Activated naive CD8-positive, alpha-beta T cell treated with anti-CD3 and anti-CD28 coated beads for 36 hours (primary cell): ENCODE data around the gene DNMT3A. TPM values are rescaled to one million over a fixed set of nuclear protein-coding genes. Genes with fewer than 3 reads are reported as not detected.

Experiments used
- DNase-seq: peaks from one replicate; pipeline ENCODE4 v3.0.0; 2021
- H3K27ac Mint-ChIP-seq: one replicate; pipeline ENCODE4 v1.8.0; 2022; ENCODE audit warnings: mild to moderate bottlenecking, moderate library complexity, mixed read lengths
- H3K27me3 Mint-ChIP-seq: one replicate; pipeline ENCODE4 v1.8.0; 2022; ENCODE audit warnings: mild to moderate bottlenecking, mixed read lengths
- H3K36me3 Mint-ChIP-seq: one replicate; pipeline ENCODE4 v1.8.0; 2021; ENCODE audit warnings: mild to moderate bottlenecking, mixed read lengths
- H3K4me1 Mint-ChIP-seq: one replicate; pipeline ENCODE4 v1.8.0; 2021; ENCODE audit warnings: mixed read lengths
- H3K4me3 Mint-ChIP-seq: one replicate; pipeline ENCODE4 v1.8.0; 2022; ENCODE audit warnings: mild to moderate bottlenecking, moderate library complexity, mixed read lengths
- H3K9me3 Mint-ChIP-seq: one replicate; pipeline ENCODE4 v1.8.0; 2022; ENCODE audit warnings: mixed read lengths
- total RNA-seq, 2 experiments: library from RNA; stranded (reverse); gene quantifications; one replicate each; pipeline ENCODE4 v1.2.3, GENCODE V29; 2021

Gene DNMT3A
- total RNA-seq, 2 experiments from 2014 or later: 90.7 to 92.2 TPM

DNA sequence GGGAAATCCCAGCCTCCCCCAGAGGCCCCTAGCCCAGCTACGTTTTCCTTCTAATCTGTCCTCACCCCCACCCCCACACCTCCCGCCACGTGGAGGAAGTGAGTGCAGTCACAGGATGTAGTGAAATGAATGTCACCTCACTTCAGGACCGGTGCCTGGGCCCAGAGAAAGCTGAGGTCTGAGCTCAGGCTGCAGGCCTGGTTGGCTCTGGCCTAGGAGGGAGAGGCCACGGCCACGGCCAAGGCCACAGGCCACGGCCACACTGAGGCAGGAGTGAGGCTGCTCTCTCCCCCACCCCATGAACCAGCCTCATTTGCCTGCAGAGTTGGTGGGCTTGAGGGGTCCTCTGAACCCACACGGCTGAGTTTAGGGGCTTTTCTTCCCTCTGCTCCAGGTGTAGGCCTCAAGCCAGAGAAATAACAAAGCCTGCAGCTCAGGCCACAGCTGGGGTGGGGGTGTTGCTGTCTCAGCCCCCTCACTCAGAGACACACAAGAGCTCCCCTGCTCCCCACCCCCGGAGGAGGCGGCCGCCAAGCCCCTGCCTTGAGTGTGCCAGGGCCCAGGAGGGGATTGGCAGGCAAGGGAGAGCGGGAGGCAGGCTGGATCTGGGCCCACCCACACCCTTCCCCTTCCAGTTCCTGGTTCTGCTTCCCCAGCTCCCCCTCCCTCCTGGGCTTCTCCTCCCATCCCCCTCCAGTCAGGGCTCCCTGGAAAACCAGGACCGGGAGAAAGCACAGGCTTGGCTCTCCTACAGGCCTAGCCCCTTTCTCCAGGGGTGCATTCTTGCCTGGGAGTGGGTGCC, 27.0 kb downstream of the DNMT3A start:
- Mint-ChIP-seq H3K4me3 (peak overlapping the region; percentile 92), H3K9me3 (peaks cover 3% of the 10 kb centered on the region), H3K27me3 (no peaks in the 10 kb centered on the region), H3K27ac (peak overlapping the region; percentile 97), H3K4me1 (peaks cover 58% of the 10 kb centered on the region), H3K36me3 (peaks cover 43% of the 10 kb centered on the region)
- DNase-seq: peak; percentile 93

DNA sequence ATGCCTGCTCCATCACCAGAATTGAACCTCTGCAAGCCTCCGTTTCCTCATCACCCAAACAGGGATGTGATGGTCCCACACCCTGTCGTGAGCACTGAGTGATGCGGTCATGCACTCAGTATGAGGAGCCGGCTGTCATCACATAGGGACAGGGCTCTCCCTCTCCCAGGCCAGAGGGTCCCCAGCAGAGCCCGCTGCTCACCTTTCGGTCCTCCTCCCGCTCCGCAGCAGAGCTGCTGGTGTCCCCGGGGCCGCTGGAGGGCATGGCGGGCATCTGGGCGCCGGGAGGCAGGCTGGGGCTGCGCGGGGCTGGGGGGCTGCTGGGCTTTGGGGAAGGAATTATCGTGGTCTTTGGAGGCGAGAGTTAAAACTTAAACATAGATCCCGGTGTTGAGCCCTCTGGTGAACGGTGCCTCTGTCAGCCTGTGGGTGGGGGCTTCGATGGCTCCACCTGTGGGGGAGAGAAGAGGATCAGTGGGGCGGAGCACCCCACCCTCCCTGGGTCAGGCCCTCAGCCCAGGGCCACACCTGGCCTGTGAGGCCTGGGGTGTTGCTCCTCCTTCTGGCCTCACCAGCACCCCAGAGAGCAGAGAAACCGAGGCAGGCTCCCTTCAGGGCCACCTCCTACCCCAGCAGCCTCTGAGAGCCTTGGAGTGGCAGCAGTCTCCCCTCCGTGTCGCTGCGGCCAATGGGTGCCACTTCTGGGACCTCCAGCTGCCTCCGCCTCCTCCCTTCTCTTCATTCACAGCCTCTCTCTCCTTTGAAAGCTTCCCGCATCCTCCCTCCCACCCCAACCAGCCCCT, 27.8 kb downstream of the DNMT3A start:
- Mint-ChIP-seq H3K36me3 (peaks cover 43% of the 10 kb centered on the region), H3K9me3 (no peaks in the 10 kb centered on the region), H3K4me1 (peaks cover 61% of the 10 kb centered on the region), H3K27ac (peak overlapping the region; percentile 97), H3K4me3 (peak overlapping the region; percentile 92), H3K27me3 (no peaks in the 10 kb centered on the region)
- DNase-seq: peak; percentile 29

DNA sequence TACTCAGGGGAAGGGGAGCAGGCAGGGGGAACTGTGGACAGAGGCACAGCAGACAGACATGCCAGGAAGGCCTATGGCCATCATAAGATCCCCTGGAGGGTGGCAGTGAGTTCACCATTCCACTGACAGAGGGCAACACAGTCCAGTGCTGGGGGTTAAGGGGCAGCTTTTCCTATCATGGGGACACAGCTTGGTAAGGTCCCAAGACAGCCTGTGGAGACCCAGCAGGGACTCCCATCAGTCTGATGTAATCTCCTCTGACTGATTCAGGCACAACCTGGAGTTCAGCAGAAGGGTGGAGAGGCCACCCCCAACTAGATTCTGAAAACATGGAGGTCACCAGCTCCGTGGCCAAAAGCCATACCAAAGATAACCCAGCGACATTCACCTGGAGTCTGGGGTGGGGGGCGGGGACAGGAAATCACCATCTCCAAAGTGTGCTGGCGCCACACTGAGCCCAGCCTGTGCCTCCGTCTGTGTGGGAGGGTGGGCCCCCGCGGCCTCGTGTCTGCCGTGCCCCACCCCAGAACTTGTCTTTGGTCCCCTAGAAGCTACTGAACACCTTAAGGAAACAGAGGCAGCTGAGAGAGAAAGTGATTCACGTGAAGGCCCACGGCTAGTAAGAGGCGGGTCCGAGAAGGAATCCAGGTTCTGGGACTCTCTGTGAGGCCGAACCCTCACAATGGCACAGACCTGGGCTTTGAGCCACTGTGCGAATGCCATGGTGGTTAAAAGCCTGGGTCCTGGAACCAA, 28.6 kb downstream of the DNMT3A start:
- no peaks in the 10 kb centered on the region for H3K27me3 Mint-ChIP-seq
- peaks cover 69% of the 10 kb centered on the region for H3K4me1 Mint-ChIP-seq
- no peaks in the 10 kb centered on the region for H3K9me3 Mint-ChIP-seq
- peak overlapping the region; percentile 92 for H3K4me3 Mint-ChIP-seq
- peaks cover 49% of the 10 kb centered on the region for H3K36me3 Mint-ChIP-seq
- H3K27ac Mint-ChIP-seq: peak overlapping the region; percentile 97
- DNase-seq: peak; percentile 57

DNA sequence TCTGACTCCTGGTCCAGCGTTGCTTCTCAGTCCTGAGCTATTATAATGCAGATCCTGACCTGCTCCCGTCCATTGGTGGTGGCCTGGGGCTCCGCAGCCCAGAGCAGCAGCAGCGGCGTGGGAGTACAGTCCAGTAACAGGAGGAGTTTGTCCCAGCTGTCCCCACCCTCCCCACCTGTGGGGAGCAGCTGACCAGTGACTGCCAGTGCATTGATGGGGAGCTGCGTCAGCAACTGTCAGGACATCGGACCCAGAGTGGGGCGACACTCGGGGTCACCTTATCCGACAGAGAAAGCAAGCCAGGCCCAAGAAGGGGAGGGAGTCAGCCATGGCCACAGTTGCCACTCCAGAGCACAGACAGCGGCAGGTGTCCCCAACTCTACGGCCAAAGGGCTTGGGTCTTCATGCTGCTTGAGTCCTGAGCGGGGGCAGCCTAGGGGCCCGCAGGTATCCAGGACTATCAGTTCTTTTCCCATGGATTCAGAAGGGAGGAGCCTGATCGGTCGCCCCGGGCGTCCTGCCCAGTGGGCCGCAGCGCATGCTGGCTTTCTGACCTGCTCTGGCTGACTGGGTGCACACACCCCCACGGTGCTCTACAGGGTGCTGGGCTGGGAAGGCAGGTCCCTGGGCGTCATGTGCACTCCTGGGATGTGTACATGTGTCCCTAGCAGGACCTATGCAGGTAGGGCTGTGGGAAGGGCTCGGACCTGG, 29.7 kb downstream of the DNMT3A start:
- H3K27ac Mint-ChIP-seq: peak overlapping the region; percentile 97
- H3K4me3 Mint-ChIP-seq: peak overlapping the region; percentile 92
- H3K9me3 Mint-ChIP-seq: no peaks in the 10 kb centered on the region
- no peak for DNase-seq
- peaks cover 55% of the 10 kb centered on the region for H3K36me3 Mint-ChIP-seq
- H3K27me3 Mint-ChIP-seq: no peaks in the 10 kb centered on the region
- H3K4me1 Mint-ChIP-seq: peaks cover 74% of the 10 kb centered on the region

DNA sequence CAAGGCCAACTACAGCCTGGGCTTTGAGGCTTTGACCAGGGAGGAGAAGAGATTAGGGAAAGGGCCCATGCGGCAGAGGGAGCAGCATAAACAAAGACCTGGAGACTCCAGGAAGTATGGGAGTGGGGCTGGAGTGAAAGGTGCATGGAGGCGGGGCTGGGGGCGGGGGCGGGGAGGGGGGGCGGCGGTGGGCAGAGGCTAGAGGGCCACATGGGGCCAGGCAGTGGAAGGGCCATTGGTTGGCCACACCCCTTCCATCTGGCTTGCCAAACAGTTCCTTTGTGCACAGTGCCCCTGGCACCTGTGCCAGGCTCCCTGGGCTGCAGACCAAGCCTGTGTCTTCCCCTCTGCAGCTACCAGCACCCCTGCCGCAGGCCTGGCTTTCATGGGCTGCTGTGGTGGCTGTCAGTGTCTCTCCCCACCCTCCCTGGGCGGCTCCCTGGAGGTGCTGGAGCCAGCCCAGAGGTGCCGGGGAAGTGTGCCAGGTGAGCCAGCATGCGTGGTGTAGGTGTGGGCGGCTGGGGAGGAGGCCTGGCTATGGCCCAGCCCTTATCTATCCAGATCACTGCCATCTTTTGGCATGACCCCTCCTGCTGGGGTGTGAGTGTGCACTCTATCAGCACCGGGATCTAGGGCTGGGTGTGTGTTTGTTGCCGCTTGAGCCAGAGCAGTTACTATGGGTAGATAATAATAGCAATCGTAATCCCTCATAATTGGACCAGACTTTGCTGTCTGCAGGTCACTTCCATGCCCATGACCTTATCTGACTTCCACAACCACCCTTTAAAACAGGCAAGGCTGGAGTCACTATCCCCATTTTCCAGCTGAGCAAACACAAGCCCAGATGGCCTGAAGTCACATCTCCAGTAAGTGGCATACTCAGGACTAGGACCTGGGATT, 30.5 kb downstream of the DNMT3A start:
- H3K36me3 Mint-ChIP-seq: peaks cover 63% of the 10 kb centered on the region
- H3K27me3 Mint-ChIP-seq: no peaks in the 10 kb centered on the region
- no peak overlapping the region for H3K27ac Mint-ChIP-seq
- no peaks in the 10 kb centered on the region for H3K9me3 Mint-ChIP-seq
- H3K4me3 Mint-ChIP-seq: peak overlapping the region; percentile 20
- H3K4me1 Mint-ChIP-seq: peaks cover 75% of the 10 kb centered on the region
- no peak for DNase-seq

DNA sequence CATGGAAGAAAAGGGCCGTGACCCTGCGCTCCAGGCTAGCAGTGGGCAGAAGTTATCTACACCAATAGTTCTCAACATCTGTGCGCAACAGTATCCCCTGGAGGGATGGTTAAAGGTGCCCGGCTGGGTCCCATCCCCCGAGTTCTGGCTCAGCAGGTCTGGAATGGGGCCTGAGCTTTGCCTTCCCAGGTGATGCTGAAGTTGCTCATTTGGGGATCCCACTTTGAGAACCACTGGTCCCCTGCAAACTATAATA, 31.1 kb downstream of the DNMT3A start:
- Mint-ChIP-seq H3K36me3 (peaks cover 69% of the 10 kb centered on the region), H3K4me1 (peaks cover 75% of the 10 kb centered on the region), H3K27ac (peak overlapping the region; percentile 58), H3K27me3 (no peaks in the 10 kb centered on the region), H3K9me3 (no peaks in the 10 kb centered on the region), H3K4me3 (peak overlapping the region; percentile 52)
- no peak for DNase-seq

DNA sequence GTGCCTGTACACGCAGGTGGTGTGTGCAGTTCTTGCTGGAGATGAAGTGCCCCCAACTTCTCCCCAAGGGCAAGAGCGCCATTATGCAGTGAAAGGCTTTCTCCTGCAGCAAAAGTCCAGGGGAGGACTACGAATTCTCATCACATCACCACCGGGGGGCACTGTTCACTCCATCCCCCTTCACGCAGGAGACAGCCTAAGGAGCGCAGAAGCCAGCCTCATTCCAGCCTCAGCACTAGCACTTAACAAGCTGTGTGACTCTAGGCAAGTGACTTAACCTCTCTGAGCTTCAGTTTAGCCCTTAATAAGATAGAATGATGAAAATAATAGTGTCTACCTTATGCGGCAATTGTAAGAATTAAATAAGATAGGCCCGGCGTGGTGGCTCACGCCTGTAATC, 32.3 kb downstream of the DNMT3A start:
- Mint-ChIP-seq H3K36me3 (peaks cover 77% of the 10 kb centered on the region), H3K4me3 (peak overlapping the region; percentile 51), H3K4me1 (peaks cover 77% of the 10 kb centered on the region), H3K9me3 (no peaks in the 10 kb centered on the region), H3K27me3 (no peaks in the 10 kb centered on the region), H3K27ac (peak overlapping the region; percentile 39)
- peak; percentile 69 for DNase-seq

DNA sequence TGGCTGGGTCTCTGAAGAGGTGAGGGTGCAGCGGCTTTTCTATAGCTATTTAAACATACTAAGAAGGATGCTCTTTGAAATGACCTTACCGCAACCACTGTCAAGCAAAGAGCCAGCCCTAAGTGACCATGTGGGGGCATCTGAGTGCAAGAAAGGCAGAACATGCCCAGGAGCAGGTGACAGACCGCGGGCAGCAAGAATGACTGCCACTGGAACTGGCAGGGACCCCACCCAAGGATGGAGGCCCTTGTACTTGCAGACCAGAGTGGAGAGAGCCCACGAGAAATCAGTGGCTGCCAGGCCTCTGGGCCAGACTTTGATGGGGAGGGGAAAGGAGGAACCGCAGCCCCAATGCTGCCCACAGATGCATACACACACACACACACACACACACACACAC, 33.1 kb downstream of the DNMT3A start:
- Mint-ChIP-seq H3K4me1 (peaks cover 81% of the 10 kb centered on the region), H3K9me3 (no peaks in the 10 kb centered on the region), H3K27ac (peak overlapping the region; percentile 49), H3K27me3 (no peaks in the 10 kb centered on the region), H3K36me3 (peaks cover 75% of the 10 kb centered on the region), H3K4me3 (no peak overlapping the region)
- DNase-seq: no peak

DNA sequence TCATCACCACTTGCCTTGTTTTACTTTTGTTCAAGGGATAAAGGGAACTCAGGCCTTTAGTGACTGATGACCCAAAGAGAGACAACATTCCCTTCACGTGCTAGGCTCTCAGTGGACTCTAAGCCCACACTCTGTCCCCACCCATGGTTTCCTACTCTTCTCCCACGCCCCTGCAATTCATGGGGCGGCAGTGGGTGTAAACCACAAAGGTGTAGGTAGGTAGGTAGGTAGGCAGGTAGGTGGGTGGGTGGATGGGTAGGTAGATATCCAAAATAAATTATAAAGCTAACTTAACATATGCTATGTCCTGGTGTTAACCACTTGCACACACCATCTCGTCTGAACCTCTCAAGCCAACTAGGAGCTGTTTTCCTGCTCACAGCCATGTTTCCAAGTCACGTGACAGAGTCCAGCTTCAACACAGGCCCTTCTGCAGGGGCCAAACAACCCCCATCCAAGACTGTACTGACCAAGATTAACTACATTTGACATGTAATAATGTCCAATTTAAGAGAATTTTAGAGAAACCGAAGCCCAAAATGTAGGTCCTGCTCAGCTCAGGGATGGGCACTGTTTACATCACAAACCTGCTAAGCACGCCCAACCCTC, 33.7 kb downstream of the DNMT3A start:
- H3K36me3 Mint-ChIP-seq: peaks cover 72% of the 10 kb centered on the region
- H3K27ac Mint-ChIP-seq: peak overlapping the region; percentile 49
- DNase-seq: no peak
- peaks cover 81% of the 10 kb centered on the region for H3K4me1 Mint-ChIP-seq
- H3K27me3 Mint-ChIP-seq: no peaks in the 10 kb centered on the region
- H3K9me3 Mint-ChIP-seq: no peaks in the 10 kb centered on the region
- no peak overlapping the region for H3K4me3 Mint-ChIP-seq

DNA sequence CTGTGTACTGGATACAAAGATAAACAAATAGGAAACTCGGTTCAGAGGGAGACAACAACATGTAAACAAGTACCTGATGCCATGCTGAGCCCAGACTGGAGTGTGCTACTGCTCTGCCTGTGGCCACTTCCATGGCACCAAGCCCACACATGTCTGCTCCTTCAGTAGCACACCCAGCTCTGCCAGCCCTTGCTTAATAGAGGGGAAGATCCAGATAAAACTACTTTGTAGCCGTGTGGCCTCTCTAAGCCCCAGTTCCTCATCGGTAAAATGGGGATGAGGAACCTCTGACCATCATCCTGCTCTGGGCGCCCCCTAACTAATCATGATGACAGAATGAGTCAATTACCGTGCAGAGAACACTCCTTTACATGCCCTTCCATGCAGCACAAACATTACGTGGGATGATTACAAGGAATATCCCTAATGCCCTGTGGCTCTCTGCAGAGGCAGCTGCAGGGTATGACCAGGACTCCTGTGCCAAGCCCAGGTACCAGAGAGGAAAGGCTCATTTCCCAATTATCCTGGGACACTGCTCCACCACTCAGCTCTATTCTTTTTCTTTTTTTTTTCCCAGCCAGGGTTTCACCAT, 34.9 kb downstream of the DNMT3A start:
- no peak for DNase-seq
- Mint-ChIP-seq H3K4me3 (no peak overlapping the region), H3K4me1 (peaks cover 82% of the 10 kb centered on the region), H3K27me3 (no peaks in the 10 kb centered on the region), H3K9me3 (no peaks in the 10 kb centered on the region), H3K36me3 (peaks cover 72% of the 10 kb centered on the region), H3K27ac (peak overlapping the region; percentile 64)

DNA sequence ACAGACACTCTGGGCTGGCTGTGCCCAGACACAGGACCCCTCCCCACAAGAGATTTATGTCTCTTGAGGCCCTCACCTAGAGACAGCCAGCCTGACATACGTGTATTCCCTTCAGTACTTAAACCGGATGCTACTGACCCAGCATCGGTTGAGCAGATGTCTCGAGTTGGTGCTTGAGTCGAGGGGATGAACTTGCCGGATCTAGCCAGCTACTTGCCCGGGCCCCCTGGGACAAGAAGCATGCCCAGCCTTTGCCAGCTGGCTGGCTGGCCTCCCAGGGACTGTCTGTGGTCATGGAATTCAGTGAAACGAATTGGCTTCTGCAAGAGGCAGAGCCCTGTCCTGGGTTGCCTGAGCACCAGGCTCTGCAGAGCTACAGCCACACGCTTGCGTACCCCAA, 36.0 kb downstream of the DNMT3A start:
- Mint-ChIP-seq H3K36me3 (peaks cover 73% of the 10 kb centered on the region), H3K4me1 (peaks cover 86% of the 10 kb centered on the region), H3K4me3 (no peak overlapping the region), H3K9me3 (no peaks in the 10 kb centered on the region), H3K27ac (no peak overlapping the region), H3K27me3 (no peaks in the 10 kb centered on the region)
- no peak for DNase-seq

DNA sequence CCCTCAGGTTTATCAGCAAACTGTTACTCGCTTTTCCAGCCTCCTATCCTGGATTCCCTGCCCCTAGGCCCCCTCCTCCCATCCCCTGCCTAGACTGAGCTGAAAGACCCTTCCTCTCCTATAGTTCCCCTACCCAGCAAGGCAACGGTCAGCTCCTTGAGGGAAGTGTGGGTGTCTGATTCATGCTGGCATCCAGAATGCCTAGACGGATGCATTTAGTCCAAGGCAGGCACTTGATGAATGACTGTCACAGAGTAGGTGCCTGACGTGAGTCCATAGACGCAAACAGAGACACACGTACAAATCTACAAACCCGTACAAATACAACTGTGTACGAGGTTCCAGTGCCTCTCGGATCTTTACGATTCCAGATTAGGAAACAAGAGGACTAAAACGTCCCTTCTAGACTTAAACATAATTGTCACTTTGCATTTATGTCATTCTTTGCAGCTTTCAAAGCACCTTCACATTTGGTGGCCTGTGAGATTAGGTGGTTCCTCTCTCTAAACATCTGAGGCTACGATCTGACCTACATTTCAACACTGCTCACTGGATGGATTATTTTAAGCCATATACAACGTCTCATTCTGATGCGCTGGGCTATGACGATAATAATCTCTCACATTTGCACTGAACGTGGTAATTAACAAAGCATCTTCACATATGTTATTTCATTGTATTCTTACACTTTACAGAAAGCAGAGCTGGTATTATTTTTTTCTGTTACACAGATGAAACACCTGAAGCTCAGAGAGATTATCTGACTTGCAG, 36.7 kb downstream of the DNMT3A start:
- H3K36me3 Mint-ChIP-seq: peaks cover 69% of the 10 kb centered on the region
- H3K9me3 Mint-ChIP-seq: no peaks in the 10 kb centered on the region
- no peaks in the 10 kb centered on the region for H3K27me3 Mint-ChIP-seq
- no peak for DNase-seq
- H3K27ac Mint-ChIP-seq: peak overlapping the region; percentile 64
- peak overlapping the region; percentile 32 for H3K4me3 Mint-ChIP-seq
- H3K4me1 Mint-ChIP-seq: peaks cover 81% of the 10 kb centered on the region

DNA sequence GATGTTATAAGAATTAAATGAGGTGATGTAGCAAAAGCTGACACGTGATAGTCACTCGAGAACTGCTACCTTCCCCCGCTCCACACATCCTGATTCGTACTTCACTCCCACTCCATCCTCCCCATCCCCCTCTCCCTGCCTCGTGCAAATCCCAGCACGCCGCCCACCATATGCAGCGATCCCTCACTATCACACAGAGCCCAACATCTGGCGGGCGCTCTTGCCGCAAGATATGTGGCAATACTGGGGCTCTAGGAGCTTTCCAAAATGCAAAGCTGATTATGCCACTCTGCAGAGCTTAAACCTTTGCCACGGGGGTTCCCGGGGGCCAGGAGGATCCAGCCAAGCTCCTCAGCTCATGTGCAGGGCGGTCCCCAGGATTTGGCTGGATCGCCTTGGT, 37.4 kb downstream of the DNMT3A start:
- peaks cover 70% of the 10 kb centered on the region for H3K36me3 Mint-ChIP-seq
- no peak overlapping the region for H3K4me3 Mint-ChIP-seq
- H3K4me1 Mint-ChIP-seq: peaks cover 75% of the 10 kb centered on the region
- peak overlapping the region; percentile 32 for H3K27ac Mint-ChIP-seq
- no peaks in the 10 kb centered on the region for H3K9me3 Mint-ChIP-seq
- DNase-seq: no peak
- H3K27me3 Mint-ChIP-seq: no peaks in the 10 kb centered on the region
